HL-60/S4 treated with retinoic acid at 250 ng/mL for 4 days and 3 days (cell line): Measurements from ENCODE around the gene UBAP1L.
"Not testable (repeated sequence)": the region's sequence is repeated elsewhere in the genome, so short reads cannot be mapped to it uniquely, and the experiment has no call there.

ENCODE experiments used
- in situ Hi-C: fragments of 300-500 bp; cut with MboI; formaldehyde crosslinking; loops from 2 replicates; pipeline ENCODE4 v1.7.0; 2022; ENCODE audit warnings: low sequenced_read_pairs

Gene UBAP1L

DNA sequence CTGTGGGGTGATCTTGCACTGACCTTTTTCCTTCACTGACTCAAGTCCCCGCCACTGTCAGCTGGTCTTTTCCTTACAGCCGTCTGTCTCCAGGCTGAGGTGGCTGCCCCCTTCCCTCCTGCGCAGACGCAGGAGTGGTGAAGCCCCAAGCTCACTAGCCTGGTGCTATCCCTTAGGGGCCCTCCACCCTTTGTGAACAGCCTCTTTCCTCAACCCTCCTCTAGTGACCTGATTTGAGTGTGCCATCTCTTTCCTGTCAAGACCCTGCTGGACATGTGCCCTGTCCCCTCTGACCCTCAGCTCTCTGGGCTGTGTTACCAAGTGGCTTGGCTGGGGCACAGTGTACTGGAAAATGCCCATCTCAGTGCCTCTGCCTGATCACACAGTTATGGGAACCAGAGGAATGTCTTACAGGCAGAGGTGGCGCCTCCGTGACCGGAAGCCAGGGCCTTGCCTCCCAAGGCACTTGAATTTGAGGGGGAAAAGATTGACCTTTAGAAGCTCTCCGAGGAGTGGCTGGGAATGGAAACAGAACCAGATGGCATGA is 29.7 kb downstream of the UBAP1L start:
- in situ Hi-C loops: no loop called here

DNA sequence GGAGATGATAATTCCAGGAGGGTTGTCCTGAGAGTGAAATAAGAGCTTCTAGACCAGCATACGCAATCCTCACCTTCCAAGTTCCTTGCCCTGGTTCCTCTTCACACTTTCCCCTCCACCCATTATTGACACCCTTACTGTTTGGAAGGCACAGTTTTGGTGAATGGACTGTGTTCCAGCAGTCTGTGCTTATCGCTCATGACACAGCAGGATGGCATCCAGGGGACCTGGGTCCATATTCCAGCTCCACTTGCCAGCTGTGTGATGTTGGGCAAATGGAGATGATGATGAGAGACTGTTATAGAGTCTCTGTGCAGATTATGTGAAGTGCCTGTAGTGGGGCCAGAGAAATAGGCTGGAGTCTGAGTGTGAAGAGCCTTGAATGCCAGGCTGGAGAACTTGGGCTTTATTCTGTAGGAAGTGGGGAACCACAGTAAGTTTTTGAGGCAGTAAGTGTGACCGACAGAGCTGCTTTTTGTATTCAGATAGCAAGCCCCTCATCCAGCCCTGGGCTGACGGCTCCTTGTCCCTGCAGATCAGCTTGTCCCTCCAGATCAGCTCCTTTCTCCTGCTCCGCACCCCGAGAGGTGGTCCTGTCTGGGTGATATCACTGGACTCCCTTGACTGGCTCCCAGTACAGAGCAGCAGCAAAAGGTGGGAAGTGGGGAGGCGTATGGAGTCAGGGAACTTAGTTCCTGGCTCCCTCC is 30.3 kb downstream of the UBAP1L start:
- in situ Hi-C loops: no loop called here

DNA sequence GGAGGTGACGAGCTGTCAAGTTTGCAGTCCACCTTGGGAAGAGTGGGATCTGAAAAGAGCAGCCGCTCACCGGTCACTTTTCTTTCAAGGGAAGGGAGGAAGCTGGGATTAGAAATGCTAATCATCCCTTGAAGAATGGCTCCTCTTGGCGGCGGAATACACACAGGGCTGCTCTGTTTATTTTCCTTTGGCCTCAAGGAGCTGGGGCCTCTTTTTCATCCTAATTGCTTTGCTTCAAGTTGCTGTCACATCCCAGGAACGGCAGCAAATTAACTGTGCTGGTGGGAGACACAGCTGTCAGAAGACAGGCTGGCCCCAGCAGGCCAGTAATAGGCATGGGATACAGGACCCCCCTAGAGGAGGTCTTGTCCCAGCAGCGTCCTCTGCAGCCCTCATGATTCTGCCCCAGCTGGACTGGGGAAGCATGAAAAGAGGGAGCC is 31.7 kb downstream of the UBAP1L start:
- in situ Hi-C loops: no loop called here

DNA sequence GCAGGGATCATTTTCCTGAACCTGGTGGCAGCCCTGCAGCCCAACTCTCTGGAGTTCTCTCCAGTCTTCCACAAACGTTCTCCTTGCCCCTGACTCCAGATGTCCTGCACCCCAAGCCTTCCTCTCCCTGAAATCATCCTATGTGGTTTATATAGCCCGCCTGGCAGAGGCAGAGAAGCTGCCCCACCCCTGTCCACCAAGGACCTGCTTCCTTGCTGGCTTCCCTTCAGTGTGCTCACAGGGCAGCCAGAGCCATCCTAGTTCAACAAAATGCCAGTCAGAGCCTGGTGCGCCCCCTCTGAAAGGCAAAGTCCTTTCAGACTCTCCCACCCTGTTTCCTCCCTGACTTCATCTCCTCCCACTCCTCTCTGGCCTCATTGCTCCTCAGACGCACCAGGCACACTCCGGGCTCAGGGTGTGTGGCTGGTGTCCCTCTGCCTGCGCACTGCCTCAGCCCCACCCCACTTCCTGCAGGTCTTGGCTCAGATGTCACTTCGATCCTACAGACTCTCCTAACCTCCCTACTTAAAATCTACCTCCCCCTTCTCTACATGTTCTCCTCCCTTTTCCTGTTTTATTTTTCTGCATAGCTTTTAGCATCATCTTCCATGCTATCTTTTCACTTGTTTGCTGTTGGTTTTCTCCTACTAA is 32.6 kb downstream of the UBAP1L start:
- in situ Hi-C loops: no loop called here

DNA sequence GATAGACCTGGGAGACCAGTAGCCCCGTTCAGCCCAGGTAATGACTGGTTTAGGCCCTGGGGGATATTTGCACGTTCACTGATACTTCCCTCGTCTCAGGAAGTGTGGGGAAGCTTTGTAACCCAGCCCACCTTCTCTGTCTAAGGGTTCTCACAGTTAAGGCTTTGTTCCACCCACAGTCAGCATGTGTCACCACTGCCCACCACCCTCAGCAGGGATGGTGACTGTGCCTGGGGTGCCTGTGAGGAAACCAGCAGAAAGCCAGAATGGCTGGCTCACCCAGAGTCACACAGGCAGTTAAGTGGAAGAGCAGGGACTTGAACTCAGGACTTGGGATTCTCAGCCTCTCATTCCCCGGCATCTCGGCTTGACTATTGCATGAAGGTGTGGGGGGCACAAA is 33.2 kb downstream of the UBAP1L start:
- in situ Hi-C loops: no loop called here

DNA sequence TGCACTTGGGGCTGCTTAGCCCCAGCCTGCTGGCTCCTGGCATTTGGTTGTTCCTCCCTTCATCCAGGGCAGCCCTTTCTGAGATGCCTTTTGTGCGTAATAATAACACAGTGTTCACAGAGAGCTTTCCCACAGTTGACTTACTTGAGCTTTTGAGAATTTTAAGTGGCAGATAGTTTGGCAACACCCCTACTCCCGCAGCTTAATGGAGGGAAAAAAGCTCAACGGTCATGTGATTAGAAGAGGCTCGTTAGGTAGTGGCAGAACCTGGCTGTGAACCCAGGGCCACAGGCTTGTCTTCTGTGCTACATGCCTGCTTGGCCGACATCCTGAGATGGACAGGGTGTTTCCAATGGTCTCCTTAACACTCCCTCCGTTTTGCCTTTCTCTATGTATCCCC is 33.7 kb downstream of the UBAP1L start:
- in situ Hi-C loops: no loop called here

DNA sequence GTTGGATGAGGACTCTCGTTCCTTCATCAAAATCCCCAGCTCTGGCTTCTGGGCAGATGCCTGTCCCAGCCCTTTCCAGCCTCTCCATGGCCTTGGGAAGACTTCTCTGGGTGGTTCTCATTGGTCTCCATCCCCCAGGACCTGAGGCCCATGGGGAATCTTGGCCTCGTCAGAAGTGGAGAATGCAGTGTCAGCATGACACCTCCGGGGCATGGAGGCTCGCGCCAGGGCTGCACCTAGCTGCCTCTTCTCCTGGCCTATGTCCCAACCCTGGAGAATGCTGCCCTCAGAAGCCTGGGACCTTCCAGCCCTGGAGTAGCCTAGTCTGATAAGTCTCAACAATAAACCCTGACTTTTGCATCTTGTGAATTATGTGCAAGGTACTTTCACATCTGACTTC is 35.4 kb downstream of the UBAP1L start:
- in situ Hi-C loops: no loop called here

DNA sequence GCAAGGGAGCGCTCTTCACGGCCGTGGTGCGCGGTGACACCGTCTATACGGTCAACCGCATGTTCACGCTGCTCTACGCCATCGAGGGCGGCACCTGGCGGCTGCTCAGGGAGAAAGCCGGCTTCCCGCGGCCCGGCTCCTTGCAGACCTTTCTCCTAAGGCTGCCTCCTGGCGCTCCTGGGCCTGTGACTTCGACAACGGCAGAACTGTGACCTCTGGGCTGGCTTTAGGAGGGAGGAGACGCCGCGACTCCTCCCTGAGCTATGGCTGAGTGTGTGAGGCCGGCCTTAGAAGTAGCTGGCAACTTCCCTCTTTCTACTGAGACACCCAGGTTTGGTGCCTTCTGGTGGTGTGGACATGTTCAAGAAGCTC is 37.0 kb downstream of the UBAP1L start:
- in situ Hi-C loops: no loop called here

DNA sequence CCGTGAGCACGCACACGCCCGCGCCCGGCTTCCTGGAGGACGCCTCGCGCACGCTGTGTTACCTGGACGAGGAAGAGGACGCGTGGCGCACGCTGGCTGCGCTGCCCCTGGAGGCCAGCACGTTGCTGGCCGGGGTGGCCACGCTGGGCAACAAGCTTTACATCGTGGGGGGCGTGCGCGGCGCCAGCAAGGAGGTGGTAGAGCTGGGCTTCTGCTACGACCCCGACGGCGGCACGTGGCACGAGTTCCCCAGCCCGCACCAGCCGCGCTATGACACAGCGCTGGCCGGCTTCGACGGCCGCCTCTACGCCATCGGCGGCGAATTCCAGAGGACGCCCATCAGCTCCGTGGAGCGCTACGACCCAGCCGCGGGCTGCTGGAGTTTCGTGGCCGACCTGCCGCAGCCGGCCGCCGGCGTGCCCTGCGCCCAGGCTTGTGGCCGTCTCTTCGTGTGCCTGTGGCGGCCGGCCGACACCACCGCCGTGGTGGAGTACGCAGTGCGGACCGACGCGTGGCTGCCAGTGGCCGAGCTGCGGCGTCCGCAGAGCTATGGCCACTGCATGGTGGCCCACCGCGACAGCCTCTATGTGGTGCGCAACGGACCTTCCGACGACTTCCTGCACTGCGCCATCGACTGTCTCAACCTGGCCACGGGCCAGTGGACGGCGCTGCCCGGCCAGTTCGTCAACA is 37.6 kb downstream of the UBAP1L start:
- in situ Hi-C loops: no loop called here

DNA sequence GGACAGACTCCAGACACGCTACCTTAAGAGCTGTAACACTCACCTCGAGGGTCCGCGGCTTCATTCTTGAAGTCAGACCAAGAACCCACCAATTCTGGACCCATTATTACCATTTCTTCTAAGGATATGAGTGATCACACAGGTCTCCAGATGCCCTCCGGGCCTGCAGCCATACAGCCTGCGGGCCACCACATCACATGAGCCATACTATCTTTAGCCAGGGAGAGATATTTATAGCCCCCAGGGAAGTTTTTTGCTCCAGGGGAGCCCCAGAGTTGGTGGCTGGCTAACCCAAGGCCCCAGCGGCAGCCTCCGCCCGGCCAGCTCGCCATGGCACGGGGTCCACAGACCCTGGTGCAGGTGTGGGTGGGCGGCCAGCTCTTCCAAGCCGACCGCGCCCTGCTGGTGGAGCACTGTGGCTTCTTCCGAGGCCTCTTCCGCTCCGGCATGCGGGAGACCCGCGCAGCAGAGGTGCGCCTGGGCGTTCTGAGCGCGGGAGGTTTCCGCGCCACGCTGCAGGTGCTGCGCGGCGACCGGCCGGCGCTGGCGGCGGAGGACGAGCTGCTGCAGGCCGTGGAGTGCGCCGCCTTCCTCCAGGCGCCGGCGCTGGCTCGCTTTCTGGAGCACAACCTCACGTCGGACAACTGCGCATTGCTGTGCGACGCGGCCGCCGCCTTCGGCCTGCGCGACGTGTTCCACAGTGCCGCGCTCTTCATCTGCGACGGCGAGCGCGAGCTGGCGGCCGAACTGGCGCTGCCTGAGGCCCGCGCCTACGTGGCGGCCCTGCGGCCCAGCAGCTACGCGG is 38.3 kb downstream of the UBAP1L start, which contains the start of gene KBTBD13:
Gene KBTBD13, plus strand, starts transcription at position 261 of the 805 bp plus-strand sequence. Its CDS starts 70 bp downstream, at position 331.
- in situ Hi-C loops: no loop called here

DNA sequence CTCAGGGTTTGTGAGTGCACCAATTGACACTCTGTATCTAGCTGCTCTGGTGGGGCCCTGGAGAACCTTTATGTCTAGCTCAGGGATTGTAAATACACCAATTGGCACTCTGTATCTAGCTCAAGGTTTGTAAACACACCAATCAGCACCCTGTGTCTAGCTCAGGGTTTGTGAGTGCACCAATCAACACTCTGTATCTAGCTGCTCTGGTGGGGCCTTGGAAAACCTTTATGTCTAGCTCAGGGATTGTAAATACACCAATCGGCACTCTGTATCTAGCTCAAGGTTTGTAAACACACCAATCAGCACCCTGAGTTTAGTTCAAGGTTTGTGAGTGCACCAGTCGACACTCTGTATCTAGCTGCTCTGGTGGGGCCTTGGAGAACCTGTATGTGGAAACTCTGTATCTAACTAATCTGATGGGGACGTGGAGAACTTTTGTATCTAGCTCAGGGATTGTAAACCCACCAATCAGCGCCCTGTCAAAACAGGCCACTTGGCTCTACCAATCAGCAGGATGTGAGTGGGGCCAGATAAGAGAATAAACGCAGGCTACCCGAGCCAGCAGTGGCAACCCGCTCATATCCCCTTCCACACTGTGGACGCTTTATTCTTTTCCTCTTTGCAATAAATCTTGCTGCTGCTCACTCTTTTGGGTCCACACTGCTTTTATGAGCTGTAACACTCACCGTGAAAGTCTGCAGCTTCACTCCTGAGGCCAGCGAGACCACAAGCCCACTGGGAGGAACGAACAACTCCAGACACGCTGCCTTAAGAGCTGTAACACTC is 39.2 kb downstream of the UBAP1L start:
- in situ Hi-C loops: not testable (repeated sequence)

DNA sequence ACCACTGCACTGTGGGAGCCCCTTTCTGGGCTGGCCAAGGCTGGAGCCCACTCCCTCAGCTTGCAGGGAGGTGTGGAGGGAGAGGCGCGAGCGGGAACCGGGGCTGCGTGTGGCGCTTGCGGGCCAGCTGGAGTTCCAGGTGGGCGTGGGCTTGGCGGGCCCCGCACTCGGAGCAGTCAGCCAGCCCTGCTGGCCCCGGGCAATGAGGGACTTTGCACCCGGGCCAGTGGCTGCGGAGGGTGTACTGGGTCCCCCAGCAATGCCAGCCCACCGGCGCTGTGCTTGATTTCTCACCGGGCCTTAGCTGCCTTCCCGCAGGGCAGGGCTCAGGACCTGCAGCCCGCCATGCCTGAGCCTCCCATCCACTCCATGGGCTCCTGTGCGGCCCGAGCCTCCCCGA is 40.1 kb downstream of the UBAP1L start:
- in situ Hi-C loops: not testable (repeated sequence)

DNA sequence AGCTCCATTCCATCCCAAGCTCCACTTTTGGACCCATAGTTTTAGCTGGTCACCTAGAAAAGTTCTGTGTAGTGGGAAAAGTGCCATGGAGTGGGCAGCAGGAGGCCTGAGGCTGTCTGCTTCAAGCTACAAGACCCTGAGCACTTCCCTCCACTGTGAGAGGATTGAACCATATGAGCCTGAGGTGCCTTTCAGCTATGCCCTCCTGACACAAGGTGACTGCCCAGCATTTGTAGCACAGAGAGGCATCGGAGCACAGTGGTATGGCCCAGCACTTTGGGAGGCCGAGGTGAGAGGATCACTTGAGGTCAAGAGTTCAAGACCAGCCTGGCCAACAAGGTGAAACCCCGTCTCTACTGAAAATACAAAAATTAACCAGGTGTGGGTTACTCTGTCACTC is 42.4 kb downstream of the UBAP1L start:
- in situ Hi-C loops: no loop called here

DNA sequence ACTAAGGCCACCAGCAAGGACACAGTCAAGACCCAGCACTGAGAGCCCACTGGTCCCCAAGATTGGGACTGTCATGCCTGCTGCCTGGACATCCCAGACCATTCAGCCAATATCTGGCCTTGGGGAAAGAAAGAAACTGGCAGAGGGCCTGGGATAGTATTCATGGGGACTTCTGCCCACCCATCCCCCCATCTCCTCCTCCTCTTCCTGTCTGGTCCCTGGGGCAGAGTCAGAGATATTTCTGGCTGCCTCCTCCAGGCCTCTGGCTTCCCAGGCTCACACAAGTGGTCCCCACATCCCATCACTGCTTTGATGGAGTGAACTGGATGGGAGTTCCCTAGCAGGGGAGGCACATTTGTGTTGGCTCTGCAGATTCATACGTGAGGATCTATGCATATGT is 43.0 kb downstream of the UBAP1L start:
- in situ Hi-C loops: no loop called here

DNA sequence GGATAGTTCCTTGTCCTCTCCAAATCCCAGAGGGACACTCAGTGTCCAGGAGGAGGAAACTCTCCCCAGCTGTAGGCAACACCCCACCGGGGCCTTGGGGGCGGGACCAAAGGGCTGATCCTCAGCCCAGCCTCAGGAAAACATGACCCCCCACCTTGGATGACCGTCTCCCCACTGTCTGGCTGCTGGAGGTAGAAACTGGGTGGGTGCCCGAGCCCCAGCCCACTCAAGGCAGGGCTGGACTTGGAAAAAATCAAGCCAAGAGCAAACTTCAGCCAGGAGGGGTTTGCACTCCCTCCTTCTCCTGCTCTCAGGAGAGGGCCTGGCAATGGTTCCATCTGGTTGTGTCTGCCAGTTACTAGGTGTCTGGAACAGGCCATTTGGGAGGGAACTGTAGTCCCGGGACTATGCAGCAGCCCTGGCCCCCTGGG is 43.6 kb downstream of the UBAP1L start:
- in situ Hi-C loops: no loop called here

DNA sequence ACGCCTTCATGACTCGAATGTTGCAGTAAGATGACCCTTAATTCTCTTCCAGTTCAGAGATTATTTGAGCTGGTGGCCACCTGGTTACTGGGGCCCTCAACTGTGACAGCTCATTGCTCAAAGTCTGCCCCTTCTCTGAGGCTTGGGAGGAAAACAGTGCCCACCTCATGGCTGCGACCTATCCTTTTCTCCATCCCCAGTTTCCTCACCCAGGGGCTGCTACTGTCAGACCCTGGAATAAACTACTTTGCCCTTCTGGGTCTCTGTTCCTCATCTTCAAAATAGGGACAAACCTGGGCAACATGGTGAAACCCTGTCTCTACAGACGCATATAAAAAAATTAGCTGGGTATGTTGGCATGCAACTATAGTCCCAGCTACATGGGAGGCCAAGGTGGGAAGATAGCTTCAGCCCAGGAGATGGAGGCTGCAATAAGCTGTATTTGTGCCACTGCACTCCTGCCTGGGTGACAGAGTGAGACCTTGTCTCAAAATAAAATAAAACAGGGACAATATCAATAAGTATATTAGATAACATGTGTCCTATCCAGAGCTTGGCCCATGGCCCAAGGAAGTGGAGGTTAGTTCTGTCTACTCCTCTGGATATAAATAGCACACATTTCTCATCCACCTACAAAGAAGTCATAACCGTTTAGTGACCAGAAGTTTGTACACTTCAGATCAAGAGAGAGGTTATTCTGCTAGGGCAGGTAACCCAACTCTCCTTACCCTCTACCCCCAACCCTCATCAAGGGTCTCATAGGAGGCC is 45.0 kb downstream of the UBAP1L start:
- in situ Hi-C loops: no loop called here

DNA sequence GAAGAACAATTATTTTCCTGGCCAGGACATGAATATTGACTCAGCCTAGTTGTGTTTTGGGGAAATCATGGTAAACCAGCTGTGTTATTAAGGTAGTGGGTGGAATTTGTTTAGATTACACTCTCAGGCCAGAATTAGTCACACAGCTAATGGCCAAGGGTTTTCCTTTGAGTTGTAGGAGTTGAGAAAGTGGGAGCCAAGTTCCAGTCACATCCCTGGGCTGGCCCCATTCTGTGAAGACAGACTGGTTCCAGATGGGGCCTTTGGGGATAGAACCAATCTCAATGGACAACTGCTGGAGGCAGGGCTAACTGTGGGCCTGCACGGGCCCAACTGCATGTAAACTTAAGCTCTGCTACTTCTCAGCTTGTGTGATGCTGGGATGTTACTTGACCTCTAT is 45.8 kb downstream of the UBAP1L start:
- in situ Hi-C loops: no loop called here

DNA sequence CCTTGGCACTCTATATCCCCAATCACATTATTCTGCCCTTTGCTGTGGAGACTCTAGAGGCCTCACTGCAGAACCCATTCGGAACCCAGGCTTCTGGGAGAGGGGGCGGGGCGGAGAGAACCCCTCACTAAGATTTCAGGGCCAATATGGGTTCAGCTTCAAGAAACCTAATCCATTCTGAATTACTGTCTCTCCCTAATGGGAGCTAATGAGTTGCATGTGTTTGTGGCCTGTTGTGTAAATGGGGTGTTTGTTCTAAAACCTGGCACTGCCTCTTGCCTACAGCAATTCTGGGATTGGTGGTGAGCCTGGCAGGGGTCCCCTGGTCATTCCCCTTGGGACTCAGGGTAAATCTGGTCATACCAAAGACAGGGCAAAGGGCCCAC is 46.6 kb downstream of the UBAP1L start:
- in situ Hi-C loops: no loop called here

DNA sequence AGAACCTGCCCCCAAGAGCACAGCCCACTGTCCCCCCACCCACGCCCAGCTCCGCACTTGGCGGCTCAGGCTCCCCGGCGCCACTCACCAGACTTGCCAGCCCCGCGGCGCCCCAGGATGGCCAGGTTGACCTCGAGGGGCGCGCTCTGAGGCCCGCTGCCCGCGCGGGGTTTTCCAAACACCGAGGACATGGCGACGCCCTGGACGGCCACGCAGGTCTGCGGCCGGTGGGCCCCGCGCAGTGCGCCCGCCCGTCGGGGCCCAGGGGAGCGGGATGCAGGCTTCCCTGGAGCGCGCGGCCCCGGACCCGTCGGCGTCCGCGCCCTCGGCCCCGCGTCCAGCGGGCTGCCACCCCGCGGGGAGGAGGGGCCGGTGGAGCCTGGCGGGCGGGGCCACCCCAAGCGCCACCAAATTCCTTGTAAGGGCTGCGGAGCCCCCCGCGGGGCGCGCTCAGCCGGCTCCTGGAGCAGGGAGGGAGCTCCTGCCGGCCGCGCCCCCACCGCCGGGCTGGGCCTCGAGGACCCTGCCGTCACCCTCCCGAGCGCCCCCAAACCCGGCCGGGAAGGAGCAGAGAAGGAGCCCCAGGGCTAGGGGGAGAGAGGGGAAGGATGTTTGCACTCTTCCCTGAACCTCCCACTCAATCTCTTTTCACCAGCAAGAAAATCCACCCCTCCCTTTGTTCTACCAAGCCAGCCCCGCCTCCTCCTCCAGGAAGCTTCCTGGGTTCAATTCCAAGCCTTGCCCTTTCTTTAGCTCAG is 47.2 kb downstream of the UBAP1L start, which contains the start of gene RASL12:
Gene RASL12, minus strand, starts transcription at position 347 of the 758 bp plus-strand sequence. Its CDS starts 156 bp downstream, at position 191.
- in situ Hi-C loops: no loop called here
